OCI-LY1 (cell line): ENCODE results near the gene AGK.

ENCODE experiments used
- H2AFZ ChIP-seq: fragments of 200-600 bp; sonication (generic), shearing (Covaris generic); 2 replicates; pipeline ENCODE4 v1.6.0; 2014; ENCODE audit warnings: antibody characterized with exemption, mild to moderate bottlenecking, low read length
- H3F3A ChIP-seq: fragments of 200-600 bp; sonication (generic), shearing (Covaris generic); 2 replicates; pipeline ENCODE4 v1.6.0; 2014; ENCODE audit warnings: mild to moderate bottlenecking, antibody characterized with exemption, low read length, moderate library complexity; ENCODE audit not compliant: insufficient read depth
- H3K27ac ChIP-seq: fragments of 200-600 bp; sonication (generic); 2 replicates; pipeline ENCODE4 v1.5.1; 2014; ENCODE audit warnings: low read length, mixed run types, mild to moderate bottlenecking, low read depth; ENCODE audit not compliant: poor library complexity, severe bottlenecking
- H3K27me3 ChIP-seq: fragments of 200-600 bp; sonication (generic); 2 replicates; pipeline ENCODE4 v1.6.0; 2014; ENCODE audit warnings: antibody characterized with exemption, mild to moderate bottlenecking, low read length, moderate library complexity; ENCODE audit not compliant: insufficient read depth
- H3K36me3 ChIP-seq: fragments of 200-600 bp; sonication (generic); 2 replicates; pipeline ENCODE4 v1.6.1; 2014; ENCODE audit warnings: mild to moderate bottlenecking, antibody characterized with exemption, low read length, moderate library complexity, mixed read lengths; ENCODE audit not compliant: insufficient read depth
- H3K4me1 ChIP-seq: fragments of 200-600 bp; sonication (generic); 2 replicates; pipeline ENCODE4 v1.5.1; 2014; ENCODE audit warnings: mild to moderate bottlenecking, low read length, moderate library complexity; ENCODE audit not compliant: insufficient read depth, severe bottlenecking
- H3K4me2 ChIP-seq: fragments of 200-600 bp; sonication (generic), shearing (Covaris generic); 2 replicates; pipeline ENCODE4 v1.6.1; 2014; ENCODE audit warnings: low read length
- H3K4me3 ChIP-seq: fragments of 200-600 bp; sonication (generic); 2 replicates; pipeline ENCODE4 v1.5.1; 2014; ENCODE audit warnings: low read length, low read depth, mild to moderate bottlenecking, mixed read lengths; ENCODE audit not compliant: poor library complexity, severe bottlenecking
- H3K79me2 ChIP-seq: fragments of 200-600 bp; shearing (Covaris generic); 2 replicates; pipeline ENCODE4 v1.6.1; 2016; ENCODE audit warnings: mixed run types, low read length, mixed read lengths; ENCODE audit not compliant: insufficient read depth
- H3K9ac ChIP-seq: fragments of 200-600 bp; sonication (generic), shearing (Covaris generic); 2 replicates; pipeline ENCODE4 v1.6.1; 2014; ENCODE audit warnings: mild to moderate bottlenecking, low read length, mixed read lengths
- H3K9me2 ChIP-seq: fragments of 200-600 bp; sonication (generic), shearing (Covaris generic); 2 replicates; pipeline ENCODE4 v1.6.1; 2014; ENCODE audit warnings: low read depth, mild to moderate bottlenecking, low read length, mixed read lengths
- H3K9me3 ChIP-seq: fragments of 200-600 bp; shearing (Covaris generic); 2 replicates; pipeline ENCODE4 v1.6.1; 2014; ENCODE audit warnings: low read length, mixed read lengths
- H4K20me1 ChIP-seq: fragments of 200-600 bp; sonication (generic), shearing (Covaris generic); 2 replicates; pipeline ENCODE4 v1.6.0; 2016; ENCODE audit warnings: mild to moderate bottlenecking, low read length; ENCODE audit not compliant: insufficient read depth
- CTCF ChIP-seq: fragments of 200-600 bp; sonication (generic), shearing (Covaris generic); IDR thresholded peaks from 2 replicates; pipeline ENCODE4 v1.5.1; 2017; ENCODE audit warnings: mild to moderate bottlenecking, antibody characterized with exemption, low read length, moderate library complexity, mixed read lengths
- EZH2 ChIP-seq: fragments of 200-600 bp; sonication (generic), shearing (Covaris generic); IDR thresholded peaks from 2 replicates; pipeline ENCODE4 v1.8.0; 2017; ENCODE audit warnings: borderline replicate concordance, mixed run types, mild to moderate bottlenecking, antibody characterized with exemption, low read length, moderate library complexity, mixed read lengths

Gene AGK

GRCh38 chr7:141704741-141705140 is 153.5 kb downstream of the AGK start:
- no peak overlapping the region for H3K4me2 ChIP-seq
- no peaks in the 10 kb centered on the region for H4K20me1 ChIP-seq
- H3K4me3 ChIP-seq: no peak overlapping the region
- peaks cover 13% of the 10 kb centered on the region for H3K4me1 ChIP-seq
- H3K27me3 ChIP-seq: peaks cover 5% of the 10 kb centered on the region; the same call in 1 of the 2 replicates
- no peaks in the 10 kb centered on the region for H3K9me2 ChIP-seq
- H2AFZ ChIP-seq: no peak overlapping the region
- H3K9ac ChIP-seq: no peak overlapping the region
- TF ChIP-seq CTCF: no peak
- TF ChIP-seq EZH2: no peak
- H3K27ac ChIP-seq: no peak overlapping the region
- H3F3A ChIP-seq: no peaks in the 10 kb centered on the region
- no peaks in the 10 kb centered on the region for H3K36me3 ChIP-seq
- no peaks in the 10 kb centered on the region for H3K79me2 ChIP-seq
- H3K9me3 ChIP-seq: no peaks in the 10 kb centered on the region
